Measurements from ENCODE around the gene TPCN2.

TPCN2 gene

GRCh38 chr11:69156673-69157155, 108.0 kb downstream of the TPCN2 start:
- TF ChIP-seq, protein P1, sequence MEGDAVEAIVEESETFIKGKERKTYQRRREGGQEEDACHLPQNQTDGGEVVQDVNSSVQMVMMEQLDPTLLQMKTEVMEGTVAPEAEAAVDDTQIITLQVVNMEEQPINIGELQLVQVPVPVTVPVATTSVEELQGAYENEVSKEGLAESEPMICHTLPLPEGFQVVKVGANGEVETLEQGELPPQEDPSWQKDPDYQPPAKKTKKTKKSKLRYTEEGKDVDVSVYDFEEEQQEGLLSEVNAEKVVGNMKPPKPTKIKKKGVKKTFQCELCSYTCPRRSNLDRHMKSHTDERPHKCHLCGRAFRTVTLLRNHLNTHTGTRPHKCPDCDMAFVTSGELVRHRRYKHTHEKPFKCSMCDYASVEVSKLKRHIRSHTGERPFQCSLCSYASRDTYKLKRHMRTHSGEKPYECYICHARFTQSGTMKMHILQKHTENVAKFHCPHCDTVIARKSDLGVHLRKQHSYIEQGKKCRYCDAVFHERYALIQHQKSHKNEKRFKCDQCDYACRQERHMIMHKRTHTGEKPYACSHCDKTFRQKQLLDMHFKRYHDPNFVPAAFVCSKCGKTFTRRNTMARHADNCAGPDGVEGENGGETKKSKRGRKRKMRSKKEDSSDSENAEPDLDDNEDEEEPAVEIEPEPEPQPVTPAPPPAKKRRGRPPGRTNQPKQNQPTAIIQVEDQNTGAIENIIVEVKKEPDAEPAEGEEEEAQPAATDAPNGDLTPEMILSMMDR (IDR thresholded peaks at IDR 0.05; ENCODE audit: low read depth, low read length), result no peak
- no peak for DNase-seq (ENCODE audit: extremely low read depth, low read depth)

GRCh38 chr11:69157156-69157821, 108.6 kb downstream of the TPCN2 start:
- DNase-seq (ENCODE audit: extremely low read depth, low read depth), result no peak

DNA sequence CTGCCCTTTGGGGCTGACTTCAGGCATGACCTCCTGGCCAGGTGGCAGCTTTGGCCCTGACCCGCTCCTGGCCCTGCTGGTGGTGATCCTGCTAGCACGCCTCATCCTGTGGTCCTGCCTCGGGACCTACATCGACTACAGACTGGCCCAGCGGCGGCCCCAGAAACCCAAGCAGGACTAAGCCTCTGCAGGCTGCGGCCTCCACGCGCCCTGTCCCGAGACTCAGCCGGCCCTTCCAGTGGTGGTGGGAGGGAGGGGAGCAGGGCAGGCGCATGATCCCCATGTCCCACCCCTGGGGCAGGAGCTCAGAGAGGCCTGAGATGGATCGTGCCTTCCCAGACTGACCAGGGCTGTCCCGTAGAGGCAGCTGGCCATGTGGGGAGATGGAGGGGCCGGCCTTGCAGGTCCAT, 109.1 kb downstream of the TPCN2 start:
- DNase-seq (ENCODE audit: extremely low read depth, low read depth), result no peak
- TF ChIP-seq, protein P1 (IDR thresholded peaks at IDR 0.05; ENCODE audit: low read depth, low read length), result no peak

More at GRCh38 chr11:69157156-69157821, 108.6 kb downstream of the TPCN2 start:
- TF ChIP-seq, protein P1 (IDR thresholded peaks at IDR 0.05; ENCODE audit: low read depth, low read length), result no peak

GRCh38 chr11:69158301-69159149, 109.8 kb downstream of the TPCN2 start:
- TF ChIP-seq, protein P1 (IDR thresholded peaks at IDR 0.05; ENCODE audit: low read depth, low read length), result no peak
- no peak for DNase-seq (ENCODE audit: extremely low read depth, low read depth)

GRCh38 chr11:69159150-69159852, 110.6 kb downstream of the TPCN2 start:
- TF ChIP-seq, protein P1 (IDR thresholded peaks at IDR 0.05; ENCODE audit: low read depth, low read length), result no peak
- no peak for DNase-seq (ENCODE audit: extremely low read depth, low read depth)

- DNase-seq (ENCODE audit: extremely low read depth, low read depth), result no peak
- TF ChIP-seq, protein P1 (IDR thresholded peaks at IDR 0.05; ENCODE audit: low read depth, low read length), result no peak
Observed at GRCh38 chr11:69160296-69161116, 111.8 kb downstream of the TPCN2 start.

Data from AG09319 (cell line).